HG02571 (cell line): ENCODE data around the gene LIMK1.
"Not testable (repeated sequence)": the region's sequence is repeated elsewhere in the genome, so short reads cannot be mapped to it uniquely, and the experiment has no call there.

Source experiments
- ATAC-seq: cut with Tn5 transposase; IDR thresholded peaks from one replicate; pipeline ENCODE4 v1.9.1; 2021; ENCODE audit warnings: mild to moderate bottlenecking, moderate library complexity; ENCODE audit not compliant: unreplicated experiment

LIMK1 gene

DNA sequence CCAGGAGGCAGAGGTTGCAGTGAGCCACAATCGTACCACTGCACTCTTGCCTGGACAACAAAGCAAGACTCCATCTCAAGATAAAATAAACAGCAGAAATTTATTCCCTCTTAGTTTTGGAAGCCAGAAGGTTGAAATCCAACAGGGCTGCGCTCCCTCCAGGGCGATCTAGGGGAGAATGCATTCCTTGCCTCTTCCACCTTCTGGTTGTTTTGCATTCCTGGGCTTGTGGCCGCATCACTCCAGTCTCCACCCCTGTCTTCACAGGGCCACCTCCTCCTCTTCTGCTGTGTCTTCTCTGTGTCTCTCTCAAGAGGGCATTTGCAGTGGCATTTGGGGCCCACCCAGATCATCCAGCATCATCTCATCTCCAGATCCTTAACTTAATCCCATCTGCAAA lies 36.2 kb downstream of the LIMK1 start:
- no peak for ATAC-seq

DNA sequence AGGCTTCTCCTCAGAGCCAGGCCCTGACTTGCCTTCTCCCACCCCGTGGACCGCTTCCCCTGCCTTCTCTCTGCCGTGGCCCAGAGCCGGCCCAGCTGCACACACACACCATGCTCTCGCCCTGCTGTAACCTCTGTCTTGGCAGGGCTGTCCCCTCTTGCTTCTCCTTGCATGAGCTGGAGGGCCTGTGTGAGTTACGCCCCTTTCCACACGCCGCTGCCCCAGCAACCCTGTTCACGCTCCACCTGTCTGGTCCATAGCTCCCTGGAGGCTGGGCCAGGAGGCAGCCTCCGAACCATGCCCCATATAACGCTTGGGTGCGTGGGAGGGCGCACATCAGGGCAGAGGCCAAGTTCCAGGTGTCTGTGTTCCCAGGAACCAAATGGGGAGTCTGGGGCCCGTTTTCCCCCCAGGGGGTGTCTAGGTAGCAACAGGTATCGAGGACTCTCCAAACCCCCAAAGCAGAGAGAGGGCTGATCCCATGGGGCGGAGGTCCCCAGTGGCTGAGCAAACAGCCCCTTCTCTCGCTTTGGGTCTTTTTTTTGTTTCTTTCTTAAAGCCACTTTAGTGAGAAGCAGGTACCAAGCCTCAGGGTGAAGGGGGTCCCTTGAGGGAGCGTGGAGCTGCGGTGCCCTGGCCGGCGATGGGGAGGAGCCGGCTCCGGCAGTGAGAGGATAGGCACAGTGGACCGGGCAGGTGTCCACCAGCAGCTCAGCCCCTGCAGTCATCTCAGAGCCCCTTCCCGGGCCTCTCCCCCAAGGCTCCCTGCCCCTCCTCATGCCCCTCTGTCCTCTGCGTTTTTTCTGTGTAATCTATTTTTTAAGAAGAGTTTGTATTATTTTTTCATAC lies 38.0 kb downstream of the LIMK1 start:
- ATAC-seq = no peak

DNA sequence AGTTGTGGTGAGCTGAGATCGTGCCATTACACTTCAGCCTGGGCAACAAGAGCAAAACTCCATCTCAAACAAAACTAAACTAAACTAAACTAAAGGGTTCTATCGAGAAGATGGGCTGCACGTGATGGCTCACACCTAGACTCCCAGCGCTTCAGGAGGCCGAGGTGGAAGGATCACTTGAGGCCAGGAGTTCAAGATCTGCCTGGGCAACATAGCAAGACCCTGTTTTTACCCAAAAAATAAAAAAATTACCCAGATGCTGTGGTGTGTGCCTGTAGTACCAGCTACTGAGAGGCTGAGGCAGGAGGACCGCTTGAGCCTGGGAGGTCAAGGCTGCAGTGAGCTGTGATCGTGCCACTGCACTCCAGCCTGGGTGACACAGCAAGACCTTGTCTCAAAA lies 40.3 kb downstream of the LIMK1 start:
- not testable (repeated sequence) for ATAC-seq

DNA sequence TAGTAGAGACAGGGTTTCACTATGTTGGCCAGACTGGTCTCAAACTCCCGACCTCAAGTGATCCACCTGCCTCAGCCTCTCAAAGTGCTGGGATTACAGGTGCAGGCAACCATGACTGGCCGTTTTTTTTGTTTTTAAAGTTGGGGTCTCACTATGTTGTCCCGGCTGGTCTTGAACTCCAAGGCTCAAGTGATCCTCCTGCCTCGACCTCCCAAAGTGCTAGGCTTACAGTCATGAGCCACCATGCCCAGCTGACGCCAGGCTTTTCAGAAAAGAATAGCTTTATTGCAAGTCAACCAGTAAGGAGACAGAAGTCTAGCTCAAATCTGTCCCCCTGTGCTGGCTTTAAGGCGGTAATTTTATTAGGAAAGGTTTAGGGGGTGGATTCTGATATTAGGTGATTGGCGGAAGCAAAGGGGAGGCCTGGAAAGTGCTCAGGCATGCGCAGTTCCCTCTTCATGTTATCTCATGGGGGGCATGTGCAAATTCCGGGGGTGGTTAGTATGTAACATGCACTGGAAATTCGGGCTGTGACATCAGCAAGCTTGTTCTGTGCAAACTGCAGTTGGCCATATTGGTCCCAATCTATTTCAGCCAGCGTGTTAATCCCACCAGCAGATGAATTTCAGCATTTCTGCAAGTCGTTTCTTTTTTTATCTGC lies 42.7 kb downstream of the LIMK1 start:
- ATAC-seq = no peak

DNA sequence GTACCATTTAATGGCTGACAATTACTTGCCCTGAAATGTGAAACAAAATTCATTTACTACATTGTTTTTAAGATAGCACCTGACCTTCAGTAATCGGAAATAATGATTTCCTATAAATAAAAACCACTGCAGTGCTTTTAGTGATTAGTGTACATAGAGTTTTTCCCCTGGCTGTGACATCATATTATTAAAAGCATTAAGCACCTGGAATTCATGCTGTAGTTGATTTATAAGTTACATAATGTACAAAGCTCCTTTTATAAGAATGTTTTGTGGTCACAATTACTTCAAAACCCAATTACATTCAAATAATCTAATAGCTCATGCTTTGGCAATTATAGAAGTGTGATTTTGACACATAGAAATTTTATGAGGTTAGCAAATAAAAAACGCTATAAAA lies 46.3 kb downstream of the LIMK1 start:
- no peak for ATAC-seq

DNA sequence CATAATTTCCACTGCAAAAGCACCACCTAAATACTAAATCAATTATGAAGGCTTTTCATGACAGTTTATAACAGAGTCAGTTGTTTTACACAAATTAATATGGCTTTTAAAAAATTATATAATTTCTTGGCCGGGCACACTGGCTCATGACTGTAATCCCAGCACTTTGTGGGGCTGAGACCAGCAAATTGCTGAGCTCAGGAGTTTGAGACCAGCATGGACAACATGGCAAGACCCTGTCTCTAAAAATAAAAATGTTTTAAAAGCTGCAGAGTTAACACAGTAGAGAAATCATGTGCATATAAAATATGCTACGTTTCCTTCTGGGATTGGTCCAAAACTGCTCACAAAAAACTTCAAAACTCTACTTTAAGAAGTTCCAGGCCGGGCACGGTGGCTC lies 46.9 kb downstream of the LIMK1 start:
- ATAC-seq = no peak

DNA sequence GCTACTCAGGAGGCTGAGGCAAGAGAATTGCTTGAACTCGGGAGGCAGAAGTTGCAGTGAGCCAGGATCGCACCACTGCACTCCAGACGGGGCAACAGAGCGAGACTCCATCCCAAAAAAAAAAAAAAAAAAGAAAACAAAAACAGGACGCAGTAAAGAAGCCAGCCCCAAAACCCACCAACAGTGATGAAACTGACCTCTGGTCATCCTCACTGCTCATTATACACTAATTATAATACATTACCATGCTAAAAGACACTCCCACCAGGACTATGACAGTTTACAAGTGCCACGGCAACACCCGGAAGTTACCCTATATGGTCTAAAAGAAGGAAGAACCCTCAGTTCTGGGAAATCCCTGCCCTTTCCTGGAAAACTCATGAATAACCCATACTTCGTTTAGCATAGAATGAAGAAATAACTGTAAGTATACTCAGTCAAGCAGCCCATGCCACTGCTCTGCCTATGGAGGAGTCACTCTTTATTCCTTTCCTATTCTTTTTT lies 50.6 kb downstream of the LIMK1 start:
- no peak for ATAC-seq

DNA sequence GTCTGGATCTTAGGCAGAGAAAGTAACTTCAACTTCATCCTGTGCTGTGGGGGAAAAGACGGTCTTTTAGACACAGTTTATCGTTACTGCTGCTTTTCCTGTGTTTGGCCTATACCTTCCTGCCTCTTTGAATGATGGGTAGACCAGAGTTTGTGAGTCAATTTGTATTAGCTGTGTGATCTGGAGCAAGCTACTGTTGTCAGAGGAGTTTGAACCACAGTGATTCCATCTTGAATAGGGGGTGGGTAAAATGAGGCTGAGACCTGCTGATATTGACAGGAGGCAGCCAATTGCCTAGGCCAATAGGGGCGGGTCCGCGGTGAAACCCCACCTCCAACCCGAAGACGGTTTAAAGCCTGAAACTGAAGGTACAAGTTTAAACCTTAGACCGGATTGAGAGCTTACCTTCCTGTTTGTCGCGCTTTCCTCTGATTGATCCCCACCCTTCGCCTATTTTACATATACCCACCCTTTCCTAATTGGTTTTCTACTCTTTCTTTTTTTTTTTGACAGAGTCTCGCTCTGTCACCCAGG lies 54.8 kb downstream of the LIMK1 start:
- ATAC-seq = no peak

DNA sequence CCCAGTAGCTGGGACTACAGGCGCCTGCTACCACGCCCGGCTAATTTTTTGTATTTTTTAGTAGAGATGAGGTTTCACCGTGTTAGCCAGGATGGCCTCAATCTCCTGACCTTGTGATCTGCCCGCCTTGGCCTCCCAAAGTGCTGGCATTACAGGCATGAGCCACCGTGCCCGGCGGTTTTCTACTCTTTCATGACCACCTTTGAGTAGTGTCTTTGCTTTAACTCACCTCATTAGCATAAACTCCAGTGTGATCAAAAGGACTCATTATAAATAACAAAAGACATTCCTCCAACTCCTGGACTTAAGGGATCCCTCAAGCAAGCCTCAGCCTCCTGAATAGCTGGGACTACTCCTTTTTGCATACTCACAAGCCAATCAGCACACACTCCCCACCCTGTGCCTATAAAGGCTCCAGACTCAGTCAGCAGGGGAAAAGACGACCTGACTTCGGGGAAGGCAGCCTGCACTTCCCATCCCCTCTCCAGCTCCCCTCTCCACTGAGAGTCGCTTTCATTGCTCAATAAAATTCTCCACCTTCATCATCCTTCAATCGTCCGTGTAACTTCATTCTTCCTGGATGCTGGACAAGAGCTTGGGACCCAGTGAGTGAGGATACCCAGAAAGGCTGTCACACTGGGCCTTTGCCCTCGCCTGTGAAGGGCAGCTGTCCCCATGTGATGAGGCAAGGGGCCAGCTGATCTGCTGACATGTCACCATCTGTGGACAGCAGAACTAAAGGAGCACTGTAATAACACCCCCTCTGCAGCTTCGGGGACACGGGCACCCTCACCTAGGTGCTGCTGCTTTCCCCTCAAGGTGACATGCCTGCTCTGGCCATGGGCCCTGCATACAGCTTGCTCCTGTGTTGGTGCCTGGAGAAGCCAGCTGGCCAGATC lies 55.6 kb downstream of the LIMK1 start:
- ATAC-seq = no peak

DNA sequence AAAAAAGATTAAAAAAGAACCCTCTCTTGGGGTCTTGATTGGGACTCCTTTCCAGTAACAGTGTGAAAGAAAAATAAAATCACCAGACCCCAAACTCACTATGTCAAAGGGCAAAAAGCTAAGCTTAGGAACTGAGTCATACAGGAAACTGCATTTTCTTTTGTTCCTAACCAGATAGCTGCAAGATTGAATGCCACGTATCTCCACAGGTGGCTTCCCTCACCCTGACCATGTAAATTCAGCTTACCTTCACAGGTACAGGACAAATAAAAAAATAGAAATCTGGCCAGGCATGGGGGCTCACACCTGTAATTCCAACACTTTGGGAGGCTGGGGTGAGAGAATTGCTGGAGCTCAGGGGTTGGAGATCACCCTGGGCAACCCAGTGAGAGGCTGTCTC lies 58.1 kb downstream of the LIMK1 start:
- no peak for ATAC-seq

DNA sequence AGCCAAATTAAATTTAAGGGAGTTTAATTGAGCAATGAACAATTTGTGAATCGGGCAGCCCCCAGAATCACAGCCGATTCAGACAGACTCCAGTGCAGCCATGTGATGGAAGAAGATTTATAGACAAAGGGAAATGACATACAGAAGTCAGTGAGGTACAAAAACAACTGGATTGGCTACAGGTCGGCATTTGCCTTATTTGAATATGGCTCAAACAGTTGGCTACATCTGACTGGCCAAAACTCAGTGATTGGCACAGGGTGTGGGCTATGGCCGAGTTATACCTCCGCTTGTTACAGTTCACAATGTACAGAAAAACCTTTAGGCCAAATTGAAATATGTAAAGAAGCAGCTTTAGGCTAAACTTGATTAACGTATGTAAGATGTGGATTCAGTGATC lies 59.8 kb downstream of the LIMK1 start:
- no peak for ATAC-seq

DNA sequence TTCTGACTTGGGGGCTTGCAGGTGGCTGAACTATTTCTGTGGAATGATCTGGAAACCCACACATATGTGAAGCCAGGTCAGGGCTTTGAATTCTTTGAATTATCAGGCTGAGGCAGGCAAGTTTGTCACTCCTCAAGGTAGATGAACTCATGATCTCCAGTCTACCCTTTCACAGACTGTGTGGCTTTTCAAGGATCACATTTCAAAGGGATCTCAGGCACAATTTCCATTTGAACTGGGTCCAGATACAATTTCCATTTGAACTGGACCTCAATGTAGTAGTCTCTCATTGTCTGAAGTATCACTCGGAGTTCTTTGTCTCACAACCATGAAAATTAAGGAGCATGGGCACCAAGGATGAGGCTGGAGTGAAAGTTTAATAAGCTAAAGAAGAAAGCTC lies 64.9 kb downstream of the LIMK1 start:
- no peak for ATAC-seq

DNA sequence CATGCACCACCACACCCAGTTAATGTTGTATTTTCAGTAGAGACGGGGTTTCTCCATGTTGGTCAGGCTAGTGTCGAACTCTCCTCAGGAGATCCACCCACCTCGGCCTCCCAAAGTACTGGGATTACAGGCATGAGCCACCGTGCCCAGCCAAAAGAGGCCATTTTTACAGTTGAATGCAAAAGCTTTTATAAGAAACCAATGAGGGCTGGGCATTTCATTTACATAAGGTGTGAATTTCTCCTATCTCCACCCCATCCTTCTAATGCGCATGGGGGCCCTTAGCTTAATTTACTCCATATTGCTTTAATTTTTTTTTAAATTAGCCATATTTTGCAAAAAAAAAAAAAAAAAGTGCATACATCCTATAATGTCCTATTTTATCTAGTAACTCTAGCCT lies 65.5 kb downstream of the LIMK1 start:
- no peak for ATAC-seq

DNA sequence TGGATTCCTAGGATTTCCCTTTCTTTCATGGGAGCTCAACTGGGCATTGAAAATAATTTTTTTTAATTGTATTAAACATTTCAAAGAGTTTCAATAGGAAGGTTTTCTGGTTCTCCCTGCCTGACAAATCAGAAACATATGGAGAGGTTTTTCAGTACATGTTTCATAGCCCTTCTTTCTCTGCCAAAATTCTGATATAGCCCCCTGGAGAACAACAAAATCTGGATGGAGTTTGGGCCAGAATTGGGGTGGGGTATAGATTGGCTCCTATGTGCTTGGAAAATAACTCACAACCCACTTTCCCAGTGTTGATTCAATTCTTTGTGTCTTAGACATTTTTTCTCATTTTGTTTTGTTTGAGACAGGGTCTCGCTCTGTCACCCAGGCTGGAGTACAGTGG lies 66.0 kb downstream of the LIMK1 start:
- ATAC-seq = no peak

DNA sequence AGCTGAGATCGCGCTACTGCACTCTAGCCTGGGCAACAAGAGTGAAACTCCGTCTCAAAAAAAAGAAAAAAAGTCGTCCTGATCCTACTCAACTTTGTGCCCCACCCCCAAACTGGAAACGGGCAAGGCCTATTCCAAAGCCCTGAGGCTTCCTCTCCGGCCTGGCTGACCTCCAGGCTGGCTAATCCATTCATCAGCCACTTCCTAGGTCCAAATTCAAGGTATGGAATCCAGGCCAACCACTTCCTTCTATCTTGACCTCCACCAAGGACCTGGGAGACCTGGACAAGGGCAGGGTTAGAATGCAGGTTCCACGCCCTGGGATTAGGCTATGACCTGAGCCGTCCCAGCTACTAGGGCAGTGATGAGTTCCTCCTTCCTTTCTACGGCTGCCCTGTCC lies 70.1 kb downstream of the LIMK1 start:
- ATAC-seq = no peak

DNA sequence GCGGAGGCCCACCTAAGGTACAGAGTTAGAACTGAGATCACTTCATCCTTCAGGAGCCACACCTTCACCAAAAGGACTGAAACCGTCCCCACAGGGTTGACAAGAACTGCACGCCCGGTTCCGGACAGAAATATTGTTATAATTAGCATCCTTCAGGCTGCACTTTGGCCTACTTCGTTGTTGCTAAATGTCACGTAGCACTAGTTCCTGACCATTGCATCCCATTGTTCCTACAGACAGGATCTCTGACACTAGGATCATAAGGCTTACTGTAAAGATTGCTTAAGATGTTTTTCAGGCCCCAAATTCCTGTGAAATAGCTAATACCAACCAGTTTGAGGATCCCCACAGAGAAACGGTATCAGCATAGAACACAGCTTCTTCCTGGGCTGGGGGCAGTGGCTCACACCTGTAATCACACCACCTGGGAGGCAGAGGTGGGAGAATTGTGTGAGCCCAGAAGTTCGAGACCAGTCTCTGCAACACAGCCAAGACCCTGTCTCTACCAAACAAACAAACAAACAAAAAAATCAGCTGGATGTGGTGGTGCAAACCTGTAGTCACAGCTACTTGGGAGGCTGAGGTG lies 72.3 kb downstream of the LIMK1 start:
- no peak for ATAC-seq

DNA sequence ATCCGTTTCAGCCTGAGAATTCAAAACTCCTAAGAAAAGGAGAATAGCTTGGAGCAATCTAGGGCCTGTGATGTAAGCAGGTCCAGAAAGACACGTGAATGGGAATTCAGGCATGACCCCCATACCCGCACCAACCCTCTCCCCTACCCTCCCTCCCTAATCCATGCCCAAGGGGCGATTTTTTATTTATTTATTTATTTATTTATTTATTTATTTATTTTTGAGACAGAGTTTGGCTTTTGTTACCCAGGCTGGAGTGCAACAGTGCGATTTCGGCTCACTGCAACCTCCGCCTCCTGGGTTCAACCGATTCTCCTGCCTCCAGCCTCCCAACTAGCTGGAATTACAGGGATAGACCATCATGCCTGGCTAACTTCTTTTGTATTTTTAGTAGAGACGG lies 74.0 kb downstream of the LIMK1 start:
- ATAC-seq = no peak

DNA sequence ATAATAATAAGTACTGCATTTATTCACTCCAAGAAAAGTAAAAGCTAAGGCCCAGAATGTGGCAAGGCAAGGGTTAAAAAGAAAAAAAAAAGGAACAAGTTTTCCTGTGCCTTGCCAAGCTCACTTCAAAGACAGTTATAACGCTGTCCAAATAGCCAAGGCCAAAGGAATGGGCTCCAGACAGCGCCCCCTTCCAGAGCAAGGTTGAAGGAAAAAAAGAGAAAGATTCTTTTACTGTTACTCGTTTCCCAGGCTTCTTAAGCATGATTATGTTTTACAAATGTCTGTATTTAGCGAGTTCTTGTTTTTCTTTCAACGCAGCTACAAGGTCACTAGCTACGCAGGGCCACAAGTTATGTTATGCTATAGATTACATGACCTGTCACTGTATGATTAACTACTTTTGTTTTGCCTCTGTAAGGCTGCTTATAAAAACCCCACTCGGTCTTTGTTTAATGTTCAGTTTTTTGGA lies 81.4 kb downstream of the LIMK1 start:
- ATAC-seq = no peak

DNA sequence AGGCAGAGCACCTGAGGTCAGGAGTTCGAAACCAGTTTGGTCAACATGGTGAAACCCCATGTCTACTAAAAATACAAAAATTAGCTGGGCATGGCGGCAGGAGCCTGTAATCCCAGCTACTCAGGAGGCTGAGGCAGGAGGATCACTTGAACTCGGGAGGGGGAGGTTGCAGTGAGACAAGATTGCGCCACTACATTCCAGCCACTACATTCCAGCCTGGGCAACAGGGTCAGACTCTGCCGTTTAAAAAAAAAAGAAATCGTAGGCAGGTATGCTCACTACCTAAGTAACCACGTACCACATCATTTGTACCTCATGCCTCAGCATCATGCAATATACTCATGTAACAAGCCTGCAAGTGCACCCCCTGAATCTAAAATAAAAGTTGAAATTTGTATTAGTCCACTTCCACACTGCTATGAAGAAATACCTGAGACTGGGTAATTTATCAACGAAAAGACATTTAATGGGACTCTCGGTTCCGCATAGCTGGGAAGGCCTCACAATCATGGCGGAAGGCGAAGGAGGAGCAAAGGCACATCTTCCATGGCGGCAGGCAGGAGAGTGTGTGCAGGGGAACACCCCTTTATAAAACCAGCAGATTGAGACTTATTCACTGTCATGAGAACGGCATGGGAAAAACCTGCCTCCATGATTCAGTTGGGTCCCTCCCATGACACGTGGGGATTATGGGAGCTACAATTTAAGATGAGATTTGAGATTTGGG lies 82.4 kb downstream of the LIMK1 start:
- ATAC-seq = no peak

DNA sequence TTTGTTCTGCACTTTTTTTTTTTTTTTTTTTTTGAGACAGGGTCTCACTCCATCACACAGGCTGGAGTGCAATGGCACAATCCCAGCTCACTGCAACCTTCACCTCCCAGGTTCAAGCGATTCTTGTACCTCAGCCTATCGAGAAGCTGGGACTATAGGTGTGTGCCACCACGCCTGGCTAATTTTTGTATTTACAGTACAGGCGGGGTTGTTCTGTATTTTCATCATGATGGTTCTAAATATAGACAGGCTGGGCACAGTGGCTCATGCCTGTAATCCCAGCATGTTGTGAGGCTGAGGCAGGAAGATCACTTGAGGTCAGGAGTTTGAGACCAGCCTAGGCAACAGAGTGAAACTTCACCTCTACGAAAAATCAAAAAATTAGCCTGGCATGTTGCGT lies 83.7 kb downstream of the LIMK1 start:
- not testable (repeated sequence) for ATAC-seq
